CD4-positive, alpha-beta T cell treated with Interleukin-4 for 1 hour (primary cell): Measurements from ENCODE around the gene DAB2.
"Not testable (repeated sequence)": the region's sequence is repeated elsewhere in the genome, so short reads cannot be mapped to it uniquely, and the experiment has no call there.

Experiments
- DNase-seq, 2 donors: peaks; one replicate each; pipeline ENCODE4 v3.0.0-alpha.2; 2020 to 2022

DAB2 gene

DNA sequence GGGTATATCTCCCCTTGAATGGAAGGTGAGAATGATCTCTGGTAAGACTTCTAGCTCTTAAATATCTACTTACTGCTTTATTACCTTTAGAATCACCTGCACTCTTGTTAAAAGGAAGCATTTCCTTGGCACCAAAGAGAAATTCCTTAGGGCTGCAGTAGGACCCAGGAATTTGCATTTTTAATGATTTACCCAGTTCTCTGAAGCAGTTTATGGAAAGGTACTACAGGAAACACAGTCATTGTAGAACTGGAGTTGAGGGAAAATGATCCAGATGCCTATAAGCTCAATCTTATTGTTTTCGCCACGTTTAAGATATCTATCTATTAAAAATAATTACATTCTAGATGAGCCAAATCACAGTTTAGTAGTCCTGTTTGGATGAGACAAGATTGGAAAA is 51.0 kb downstream of the DAB2 start:
- no peak for DNase-seq

GRCh38 chr5:39371367-39371635 is 53.5 kb downstream of the DAB2 start:
- no peak for DNase-seq

GRCh38 chr5:39370555-39371366 is 54.0 kb downstream of the DAB2 start:
- DNase-seq: no peak

DNA sequence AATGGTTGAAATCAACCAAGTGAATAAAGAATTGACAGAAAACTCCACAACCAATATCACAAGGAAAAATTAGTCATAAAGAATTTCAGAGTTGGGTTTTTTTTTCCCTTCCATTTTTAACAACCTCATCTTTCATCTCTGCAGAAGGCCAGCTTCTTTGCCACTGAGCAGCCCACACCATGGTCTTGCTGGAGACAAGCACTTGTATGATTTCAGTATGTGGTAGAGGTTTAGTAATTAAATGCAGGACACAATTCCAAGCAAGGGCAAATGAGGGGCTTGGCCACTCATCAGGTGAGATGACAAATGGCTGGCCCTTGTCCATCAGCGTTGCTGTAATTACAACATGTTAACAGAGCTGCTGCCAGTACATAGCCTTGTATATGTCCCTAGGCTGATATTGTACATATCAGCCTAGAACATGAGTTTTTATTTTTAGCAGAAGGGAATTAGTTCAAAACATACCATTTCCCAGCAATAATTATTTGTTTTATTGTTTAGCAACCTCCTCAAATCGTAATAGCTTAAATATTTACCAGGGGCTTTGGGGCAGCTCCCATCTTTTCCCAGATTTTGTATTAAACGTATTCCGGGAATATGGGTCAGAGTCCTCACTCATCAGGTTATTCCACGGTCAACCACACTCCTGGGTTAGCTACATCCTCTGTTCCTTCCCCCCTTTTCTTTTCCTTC is 55.5 kb downstream of the DAB2 start:
- DNase-seq: no peak

DNA sequence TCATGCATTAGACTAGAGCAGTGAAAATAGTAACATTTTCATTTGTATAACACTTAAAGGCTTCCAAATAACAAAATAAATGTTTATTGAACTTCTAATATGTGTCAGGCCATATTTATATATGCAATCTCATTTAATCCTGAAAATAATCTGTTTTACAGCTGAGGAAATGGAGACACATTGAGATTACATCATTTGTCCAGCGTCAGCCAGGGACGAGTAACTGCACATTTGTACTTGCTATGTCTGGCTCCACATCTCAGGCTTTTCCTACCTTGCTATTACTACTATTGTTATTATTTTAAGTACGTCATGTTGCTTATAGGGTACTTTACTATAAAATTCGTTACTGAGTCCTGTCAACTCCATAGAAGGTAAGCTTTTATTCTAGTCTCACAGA is 56.7 kb downstream of the DAB2 start:
- no peak for DNase-seq

DNA sequence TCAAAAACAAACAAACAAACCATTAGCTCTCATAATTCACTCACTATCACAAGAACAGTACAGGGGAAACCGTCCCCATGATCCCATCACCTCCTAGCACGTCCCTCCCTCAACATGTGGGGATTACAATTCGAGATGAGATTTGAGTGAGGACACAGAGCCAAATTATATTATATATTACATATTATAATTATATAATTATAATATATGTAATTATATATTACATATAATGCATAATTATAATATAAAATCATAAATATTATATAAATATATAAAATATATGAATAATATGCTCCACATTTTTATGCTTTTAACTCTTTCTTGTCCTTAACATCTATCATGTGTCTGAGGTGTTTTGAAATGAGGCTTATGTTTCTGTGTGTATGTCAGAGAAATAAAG is 57.1 kb downstream of the DAB2 start:
- DNase-seq: no peak

DNA sequence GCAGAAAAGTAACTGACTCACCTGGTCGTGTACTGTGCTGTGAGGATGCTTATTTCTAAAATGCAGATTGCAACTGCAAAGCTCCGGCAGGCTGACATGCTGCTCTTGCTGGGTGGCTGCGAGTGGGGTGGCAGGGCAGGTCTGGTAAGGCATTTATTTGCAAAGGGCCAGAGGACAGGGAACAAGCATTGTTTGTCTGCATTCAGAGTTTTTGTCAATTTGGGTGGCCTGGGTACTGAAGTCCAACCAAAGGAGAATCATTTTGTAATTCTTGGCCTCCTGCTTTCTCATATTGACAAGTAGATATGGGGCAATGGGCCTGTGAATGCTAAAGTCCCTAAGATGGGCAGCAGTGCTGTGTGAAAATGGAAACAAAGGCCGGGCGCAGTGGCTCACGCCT is 60.4 kb downstream of the DAB2 start, which contains the start of gene C9:
TSS of gene C9 (minus strand) at position 129 of the 400 bp plus-strand sequence. CDS start at position 98, 31 bp downstream.
- DNase-seq: no peak

DNA sequence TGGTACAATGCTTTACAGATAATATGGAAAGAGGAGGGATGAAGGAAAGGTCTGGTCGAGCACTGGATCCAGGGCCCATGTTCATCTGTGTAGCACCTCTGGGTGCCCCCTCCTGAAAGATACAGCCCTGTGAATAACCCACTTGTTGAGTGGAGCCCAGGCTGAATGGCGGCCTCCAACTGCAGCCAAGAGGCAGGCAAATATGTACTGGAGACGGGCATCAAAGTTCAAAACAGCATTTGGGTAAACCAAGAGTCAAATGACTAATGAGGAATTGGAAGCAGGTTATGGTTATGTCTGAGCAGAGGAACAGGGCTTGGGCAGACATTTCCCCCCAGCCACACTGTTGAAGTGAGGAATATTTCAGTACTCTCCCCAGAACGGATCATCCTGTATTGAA is 61.6 kb downstream of the DAB2 start:
- DNase-seq: no peak

DNA sequence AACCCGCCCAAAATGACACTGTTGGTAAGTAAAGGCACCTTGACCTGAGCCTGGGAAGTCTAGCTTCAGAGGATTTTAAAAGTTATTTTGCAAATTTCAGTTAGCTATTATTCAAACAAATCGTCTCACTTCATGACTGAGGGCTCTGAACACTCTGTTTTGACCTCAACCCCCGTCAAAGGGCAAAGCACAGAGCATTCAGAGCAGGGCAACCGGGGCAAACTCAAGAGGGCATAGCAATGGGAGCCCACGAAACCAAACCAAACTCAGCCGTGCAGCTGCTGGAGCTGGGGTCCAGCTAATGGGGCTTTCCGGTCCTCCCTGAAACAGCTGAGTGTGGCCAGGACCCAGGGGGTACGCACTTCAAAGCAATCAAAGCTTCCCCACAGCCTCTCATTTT is 62.1 kb downstream of the DAB2 start:
- DNase-seq: no peak

GRCh38 chr5:39361306-39361705 is 63.5 kb downstream of the DAB2 start:
- no peak for DNase-seq

- DNase-seq: no peak
Observed at GRCh38 chr5:39360471-39361111, 64.2 kb downstream of the DAB2 start.

DNA sequence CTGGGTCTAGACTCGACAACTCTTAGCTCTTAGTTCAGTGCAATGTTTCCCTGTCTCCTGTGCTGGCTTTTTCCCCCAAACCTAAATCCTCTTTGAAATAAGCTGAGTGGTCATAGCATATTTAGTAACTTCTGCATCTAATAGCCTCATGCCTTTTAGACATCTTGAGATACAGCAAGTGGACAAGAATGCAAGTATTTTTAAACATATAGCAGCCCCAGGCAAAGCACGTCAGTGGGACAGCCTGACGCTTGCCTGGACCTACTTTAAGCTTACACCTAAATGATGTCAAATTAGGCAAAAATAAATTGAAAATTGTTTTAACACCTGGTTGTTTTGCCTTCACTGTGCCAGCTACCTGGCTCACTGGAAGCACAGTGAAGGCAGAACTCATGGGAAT is 68.5 kb downstream of the DAB2 start:
- no peak for DNase-seq

DNA sequence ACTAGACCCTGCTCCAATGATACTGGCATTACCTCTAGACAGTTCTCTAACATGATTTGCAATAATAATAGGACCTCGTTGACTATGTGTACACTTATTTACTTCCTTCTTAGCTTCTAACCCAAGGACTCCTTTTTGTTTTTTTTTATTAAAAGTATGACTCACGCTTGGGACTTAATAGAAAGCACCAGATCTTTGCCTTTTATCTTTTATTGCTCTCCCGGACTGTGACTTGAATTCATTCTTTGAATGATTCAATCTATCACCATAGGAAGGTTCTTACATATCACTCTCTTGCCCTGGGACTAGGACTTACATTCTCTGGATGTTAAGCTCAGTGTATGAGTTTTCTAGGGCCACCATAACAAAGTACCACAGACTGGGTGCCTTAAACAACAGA is 69.5 kb downstream of the DAB2 start:
- no peak for DNase-seq

DNA sequence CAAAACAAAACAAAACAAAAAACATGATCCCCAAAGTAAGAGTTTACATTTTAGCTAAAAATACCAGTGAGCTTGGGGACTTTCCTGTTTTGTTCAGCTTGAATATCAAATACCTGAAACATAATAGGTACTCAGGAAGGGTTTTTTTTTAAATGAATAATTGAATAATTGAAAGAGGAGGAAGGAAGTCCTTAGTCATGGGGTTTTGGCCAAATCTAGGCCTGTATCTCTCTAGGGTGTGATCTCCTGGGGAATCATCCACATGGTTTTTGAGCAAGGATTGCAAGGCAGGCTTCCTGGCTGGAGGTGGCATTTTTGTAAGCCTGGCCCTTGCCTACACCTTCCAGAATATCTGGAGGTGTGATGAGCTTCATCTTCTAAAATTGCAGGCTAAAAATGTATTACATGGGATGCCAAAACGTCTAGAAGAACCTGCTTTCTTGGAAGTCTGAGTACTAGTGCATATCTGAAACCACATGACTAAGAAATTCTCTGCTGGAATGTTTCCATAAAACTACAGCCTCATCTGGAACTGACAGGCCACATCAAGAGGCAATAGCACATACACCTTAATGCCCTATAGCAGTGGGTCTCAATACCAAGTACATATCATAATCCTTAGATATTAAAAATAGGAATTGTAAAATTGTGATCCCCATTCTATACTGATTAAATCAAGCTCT is 70.9 kb downstream of the DAB2 start:
- DNase-seq: no peak

GRCh38 chr5:39352951-39353350 is 71.8 kb downstream of the DAB2 start:
- no peak for DNase-seq

- no peak for DNase-seq
Observed at GRCh38 chr5:39352170-39352569, 72.6 kb downstream of the DAB2 start.

DNA sequence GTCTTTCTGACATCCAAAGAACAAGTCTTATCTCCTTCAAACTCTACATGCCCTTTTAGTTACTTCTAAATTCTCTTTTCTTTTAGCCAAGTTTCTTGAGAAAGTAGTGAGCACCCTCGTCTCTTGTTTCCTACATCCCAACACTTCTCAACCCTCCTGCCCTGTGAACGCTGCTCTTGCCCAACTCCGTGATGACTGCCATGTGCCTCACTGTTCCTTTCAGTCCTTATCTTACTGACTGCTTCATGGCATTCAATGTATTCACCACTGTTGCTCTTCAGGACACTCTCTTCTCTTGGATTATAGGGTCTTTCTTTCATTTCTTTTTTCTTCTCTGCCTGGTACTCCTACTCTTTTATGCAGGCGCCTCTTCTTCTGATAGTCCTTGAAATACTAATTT is 75.3 kb downstream of the DAB2 start:
- no peak for DNase-seq

DNA sequence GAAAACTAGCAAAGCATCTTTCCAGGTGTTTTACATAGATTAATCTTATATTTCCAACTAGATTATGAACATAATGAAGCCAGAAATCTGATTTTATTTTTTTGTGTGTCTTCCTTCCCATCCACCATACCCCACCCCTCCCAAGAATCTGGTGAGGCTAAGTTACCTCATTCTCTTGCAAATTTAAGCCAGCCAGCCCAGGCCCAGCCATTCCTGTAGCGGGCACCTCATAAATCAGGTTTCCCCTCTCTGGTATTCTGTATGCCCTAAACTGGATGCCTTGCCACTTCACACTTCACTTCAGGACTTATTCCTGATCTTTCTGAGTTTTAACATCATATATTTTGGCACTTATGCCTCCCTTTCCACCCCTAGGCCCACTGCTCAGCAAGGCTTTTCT is 82.3 kb downstream of the DAB2 start:
- no peak for DNase-seq

GRCh38 chr5:39341896-39342295 is 82.9 kb downstream of the DAB2 start:
- DNase-seq: no peak

GRCh38 chr5:39340506-39340905 is 84.3 kb downstream of the DAB2 start:
- DNase-seq: no peak

GRCh38 chr5:39337252-39337915 is 87.4 kb downstream of the DAB2 start:
- no peak for DNase-seq

DNA sequence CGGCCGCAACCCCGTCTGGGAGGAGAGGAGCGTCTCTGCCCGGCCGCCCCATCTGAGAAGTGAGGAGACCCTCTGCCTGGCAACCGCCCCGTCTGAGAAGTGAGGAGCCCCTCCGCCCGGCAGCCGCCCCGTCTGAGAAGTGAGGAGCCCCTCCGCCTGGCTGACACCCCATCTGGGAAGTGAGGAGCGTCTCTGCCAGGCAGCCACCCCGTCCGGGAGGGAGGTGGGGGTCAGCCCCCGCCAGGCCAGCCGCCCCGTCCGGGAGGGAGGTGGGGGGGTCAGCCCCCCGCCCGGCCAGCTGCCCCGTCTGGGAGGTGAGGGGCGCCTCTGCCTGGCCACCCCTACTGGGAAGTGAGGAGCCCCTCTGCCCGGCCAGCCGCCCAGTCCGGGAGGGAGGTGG is 90.5 kb downstream of the DAB2 start:
- DNase-seq: not testable (repeated sequence)

DNA sequence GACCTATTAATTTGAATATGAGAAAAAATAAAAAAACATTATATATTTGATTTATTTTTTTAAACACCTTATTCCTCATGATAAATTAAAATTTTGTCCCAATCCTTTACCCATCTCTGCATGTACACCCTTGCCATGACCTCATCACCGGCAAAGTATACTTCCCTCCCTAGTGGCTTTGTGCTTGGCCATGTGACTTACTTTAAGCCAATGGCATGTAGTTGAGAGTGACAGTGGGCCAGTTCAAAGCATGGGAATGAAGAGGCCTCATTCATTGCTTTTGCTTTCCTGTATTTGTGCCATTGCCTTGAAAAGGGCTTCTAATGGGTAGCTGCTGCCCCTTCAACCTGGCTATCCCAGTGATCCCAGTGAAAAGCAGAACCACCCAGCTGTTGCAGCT is 91.7 kb downstream of the DAB2 start:
- no peak for DNase-seq
